ENCODE measurements around the gene KCNK10.
A peak's percentile ranks its signal among the peaks of the same experiment; 100 is the strongest.

The KCNK10 gene

GRCh38 chr14:88321692-88322503 lies 1.2 kb downstream of the KCNK10 start:
- peak; percentile 8 for DNase-seq (ENCODE audit: low spot score)

- no peak for DNase-seq (ENCODE audit: low spot score)
Measured at GRCh38 chr14:88318406-88318805, 4.7 kb downstream of the KCNK10 start.

GRCh38 chr14:88316521-88316920 lies 6.5 kb downstream of the KCNK10 start:
- DNase-seq (ENCODE audit: low spot score), result no peak

- DNase-seq (ENCODE audit: low spot score), result no peak
Measured at GRCh38 chr14:88312257-88312656, 10.8 kb downstream of the KCNK10 start.

GRCh38 chr14:88311780-88312179 lies 11.3 kb downstream of the KCNK10 start:
- no peak for DNase-seq (ENCODE audit: low spot score)

- DNase-seq (ENCODE audit: low spot score), result no peak
Measured at GRCh38 chr14:88310449-88310848, 12.6 kb downstream of the KCNK10 start.

- no peak for DNase-seq (ENCODE audit: low spot score)
Measured at GRCh38 chr14:88310021-88310420, 13.0 kb downstream of the KCNK10 start.

GRCh38 chr14:88305528-88306322 lies 17.3 kb downstream of the KCNK10 start:
- DNase-seq (ENCODE audit: low spot score), result no peak

- DNase-seq (ENCODE audit: low spot score), result no peak
Measured at GRCh38 chr14:88303041-88303440, 20.0 kb downstream of the KCNK10 start.

- DNase-seq (ENCODE audit: low spot score), result no peak
Measured at GRCh38 chr14:88301381-88301780, 21.7 kb downstream of the KCNK10 start.

- no peak for DNase-seq (ENCODE audit: low spot score)
Measured at GRCh38 chr14:88300817-88301216, 22.3 kb downstream of the KCNK10 start.

GRCh38 chr14:88299865-88300530 lies 23.1 kb downstream of the KCNK10 start:
- DNase-seq (ENCODE audit: low spot score), result no peak

- DNase-seq (ENCODE audit: low spot score), result no peak
Measured at GRCh38 chr14:88297306-88297705, 25.8 kb downstream of the KCNK10 start.

- DNase-seq (ENCODE audit: low spot score), result no peak
Measured at GRCh38 chr14:88296351-88296750, 26.7 kb downstream of the KCNK10 start.

GRCh38 chr14:88289996-88290395 lies 33.1 kb downstream of the KCNK10 start:
- DNase-seq (ENCODE audit: low spot score), result no peak

GRCh38 chr14:88289234-88289633 lies 33.8 kb downstream of the KCNK10 start:
- peak; percentile 44 for DNase-seq (ENCODE audit: low spot score)

GRCh38 chr14:88286309-88286708 lies 36.8 kb downstream of the KCNK10 start:
- DNase-seq (ENCODE audit: low spot score), result no peak

GRCh38 chr14:88281447-88281846 lies 41.6 kb downstream of the KCNK10 start:
- no peak for DNase-seq (ENCODE audit: low spot score)

GRCh38 chr14:88276923-88277596 lies 46.0 kb downstream of the KCNK10 start:
- no peak for DNase-seq (ENCODE audit: low spot score)

GRCh38 chr14:88272390-88273269 lies 50.4 kb downstream of the KCNK10 start:
- DNase-seq (ENCODE audit: low spot score), result no peak

- DNase-seq (ENCODE audit: low spot score), result no peak
Measured at GRCh38 chr14:88271205-88271604, 51.9 kb downstream of the KCNK10 start.

Measured in GM03348 (cell line).